T-cell (primary cell): ENCODE results near the gene GET4. TPM values are rescaled to one million over a fixed set of nuclear protein-coding genes. Genes with fewer than 3 reads are reported as not detected.

ENCODE experiments used
- ATAC-seq, 4 experiments: fragments of 200-7000 bp in 3 of 4; fragments of 150-1000 bp in 1 of 4; cut with Tn5 transposase; replicated peaks in 1 of 4; 1 replicate in 3 of 4; 2 replicates in 1 of 4; pipeline ENCODE4 v1.10.0; 2021; ENCODE audit warnings: moderate library complexity in 3 of 4, mild to moderate bottlenecking in 2 of 4, moderate number of reproducible peaks in 1 of 4
- CTCF ChIA-PET, 2 donors: fragments of 300-600 bp; sonication (Branson Sonifier 250); formaldehyde crosslinking; loops; one replicate each; lab custom pipeline; 2022; ENCODE audit warnings: antibody characterized with exemption in 2 of 2; lab: Charles Lee
- POLR2A ChIA-PET, 2 donors: fragments of 300-600 bp; sonication (Branson Sonifier 250); formaldehyde crosslinking; loops; one replicate each; lab custom pipeline; 2022; ENCODE audit warnings: antibody characterized with exemption in 2 of 2; lab: Charles Lee
- DNase-seq, 35 experiments: peaks; one replicate each; pipeline versions ENCODE4 v3.0.0 to v3.0.0-alpha.2; 2013 to 2023
- H3K27ac ChIP-seq: one replicate; pipeline ENCODE4 v1.5.1; 2013; ENCODE audit warnings: low read length
- H3K27me3 ChIP-seq, 2 experiments: replicated peaks in 1 of 2; 1 replicate in 1 of 2; 2 replicates in 1 of 2; pipeline versions ENCODE4 v1.6.1 to v1.7.0; 2013; ENCODE audit warnings: low read length in 1 of 2, mixed read lengths in 1 of 2; ENCODE audit not compliant: control insufficient read depth in 2 of 2, insufficient read depth in 2 of 2; ENCODE audit errors: extremely low read depth in 1 of 2
- H3K36me3 ChIP-seq, 2 donors: 1 replicate in 1 of 2; 2 replicates in 1 of 2; pipeline versions ENCODE4 v1.6.1 to v1.7.0; 2013; ENCODE audit warnings: low read length in 1 of 2; ENCODE audit not compliant: control insufficient read depth in 2 of 2, insufficient read depth in 1 of 2; ENCODE audit errors: extremely low read depth in 1 of 2
- H3K4me1 ChIP-seq, 2 experiments: 1 replicate in 1 of 2; 2 replicates in 1 of 2; pipeline versions ENCODE4 v1.6.1 to v1.7.0; 2013; ENCODE audit warnings: low read length in 2 of 2, mixed read lengths in 1 of 2; ENCODE audit not compliant: insufficient read depth in 2 of 2, control insufficient read depth in 1 of 2; ENCODE audit errors: extremely low read depth in 1 of 2
- H3K4me3 ChIP-seq, 2 donors: 1 replicate in 1 of 2; 2 replicates in 1 of 2; pipeline versions ENCODE4 v1.5.1 to v1.7.0; 2013; ENCODE audit warnings: mild to moderate bottlenecking in 2 of 2, low read length in 1 of 2, moderate library complexity in 1 of 2; ENCODE audit not compliant: control insufficient read depth in 1 of 2; ENCODE audit errors: extremely low read depth in 1 of 2
- H3K9me3 ChIP-seq: 2 replicates; pipeline ENCODE4 v1.7.0; 2013
- H3K27ac Mint-ChIP-seq, 2 donors: one replicate each; pipeline ENCODE4 v1.8.0; 2020 to 2021; ENCODE audit warnings: mild to moderate bottlenecking in 2 of 2, mixed read lengths in 2 of 2
- H3K27me3 Mint-ChIP-seq, 2 donors: one replicate each; pipeline ENCODE4 v1.8.0; 2021 to 2022; ENCODE audit warnings: mixed read lengths in 2 of 2
- H3K36me3 Mint-ChIP-seq: one replicate; pipeline ENCODE4 v1.8.0; 2021; ENCODE audit warnings: mixed read lengths
- H3K4me1 Mint-ChIP-seq, 3 donors: one replicate each; pipeline ENCODE4 v1.8.0; 2020 to 2022; ENCODE audit warnings: mixed read lengths in 3 of 3, mild to moderate bottlenecking in 1 of 3
- H3K4me3 Mint-ChIP-seq, 3 donors: one replicate each; pipeline ENCODE4 v1.8.0; 2020 to 2022; ENCODE audit warnings: mild to moderate bottlenecking in 3 of 3, mixed read lengths in 3 of 3, moderate library complexity in 3 of 3
- H3K9me3 Mint-ChIP-seq, 3 donors: one replicate each; pipeline ENCODE4 v1.8.0; 2020 to 2022; ENCODE audit warnings: mixed read lengths in 3 of 3
- WGBS: methylation state at CpG from one replicate; pipeline ENCODE4 v1.1.5; 2013; ENCODE audit warnings: missing lambda C conversion rate; ENCODE audit not compliant: insufficient coverage; 5-methylcytosine and 5-hydroxymethylcytosine counted together
- total RNA-seq, 35 experiments: library from RNA in 6 of 35; stranded (reverse) in 6 of 35; fragments of 120-200 nt in 1 of 35; gene quantifications; one replicate each; pipeline versions ENCODE4 v1.2.1 to v1.2.4 and lab custom pipeline; 2013 to 2026

The GET4 gene
- total RNA-seq (10 to 100 TPM; 52.2 to 76.4 (median 54.7) TPM), total RNA-seq (lab: John Stamatoyannopoulos, UW) (0.89 to 6.5 (median 3.3) reads per million in 29 experiments)
- 18.2 TPM for total RNA-seq (2013)

DNA sequence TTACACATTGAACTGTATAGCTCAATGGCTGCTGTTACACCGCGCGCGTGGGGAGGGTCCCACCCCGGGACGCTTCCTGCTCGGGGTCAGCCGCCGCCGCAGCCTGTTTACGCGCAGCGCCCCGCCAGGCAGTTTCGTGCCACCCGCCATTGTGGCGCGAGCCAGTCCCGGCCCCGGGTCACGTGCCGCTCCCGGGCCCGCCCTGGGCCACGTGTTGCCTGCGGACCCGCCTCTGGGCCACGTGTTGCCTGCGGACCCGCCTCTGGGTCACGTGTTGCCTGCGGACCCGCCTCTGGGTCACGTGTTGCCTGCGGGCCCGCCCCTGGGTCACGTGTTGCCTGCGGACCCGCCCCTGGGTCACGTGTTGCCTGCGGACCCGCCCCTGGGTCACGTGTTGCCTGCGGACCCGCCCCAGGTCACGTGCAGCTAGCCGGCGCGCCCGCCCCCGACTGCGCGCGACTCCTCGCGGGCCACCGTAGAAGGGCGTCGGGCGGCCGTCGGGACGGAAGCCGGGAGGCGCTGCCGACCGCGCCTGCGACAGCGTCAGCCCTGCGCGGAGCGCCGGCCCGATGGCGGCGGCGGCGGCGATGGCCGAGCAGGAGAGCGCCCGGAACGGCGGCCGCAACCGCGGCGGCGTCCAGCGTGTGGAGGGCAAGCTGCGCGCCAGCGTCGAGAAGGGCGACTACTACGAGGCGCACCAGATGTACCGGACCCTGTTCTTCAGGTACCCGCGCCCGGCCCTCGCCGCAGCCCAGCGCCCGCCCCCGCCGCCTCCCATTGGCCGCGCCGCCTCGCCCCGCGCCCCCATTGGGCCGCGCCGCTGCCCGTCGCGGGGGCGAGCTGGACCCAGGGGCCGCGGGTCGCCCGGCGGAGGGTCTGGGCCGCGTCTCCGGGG lies at the start of gene GET4:
Gene GET4 (plus strand): TSS at position 478 of the 895 bp plus-strand sequence. CDS start 92 bp downstream, at position 570.
- no peaks in the 10 kb centered on the region for H3K9me3 Mint-ChIP-seq
- H3K27me3 ChIP-seq: no peaks in the 10 kb centered on the region
- H3K4me1 Mint-ChIP-seq: peaks cover 29 to 40% (median 37%) of the 10 kb centered on the region in 3 donors
- H3K36me3 ChIP-seq: peaks cover 0 to 18% of the 10 kb centered on the region in 2 donors
- no peaks in the 10 kb centered on the region for H3K27me3 Mint-ChIP-seq
- under 1% methylated on average over 129 of the region's 129 CpGs for WGBS
- peak within 1 kb of the TSS; percentile 62 to 88 for H3K4me3 ChIP-seq
- H3K27ac Mint-ChIP-seq: peak within 1 kb of the TSS; percentile 83 to 84
- peaks cover 27% of the 10 kb centered on the region for H3K36me3 Mint-ChIP-seq
- peak within 1 kb of the TSS; percentile 87 to 94 (median 87) for H3K4me3 Mint-ChIP-seq
- CTCF ChIA-PET: interaction anchor here in 1 of 2 donors (0.7 kb wide), 1 partner anchor 99 kb away, joined by 4 read pairs; the partner anchor contains the start of gene COX19
- no peaks in the 10 kb centered on the region for H3K9me3 ChIP-seq
- peak; percentile 85 to 99 (median 94) for DNase-seq
- ATAC-seq: peak; percentile 80 to 85 (median 80)
- peak within 1 kb of the TSS; percentile 85 for H3K27ac ChIP-seq
- POLR2A ChIA-PET: no interaction called here
- peaks cover 8 to 51% of the 10 kb centered on the region in 2 experiments for H3K4me1 ChIP-seq

- Histone ChIP-seq H3K9me3 (no peaks in the 10 kb centered on the region), H3K4me3 (no peak overlapping the region), H3K4me1 (peaks cover 24 to 44% of the 10 kb centered on the region in 2 experiments), H3K36me3 (peaks cover 0 to 7% of the 10 kb centered on the region in 2 donors), H3K27ac (no peak overlapping the region), H3K27me3 (no peaks in the 10 kb centered on the region)
- H3K4me3 Mint-ChIP-seq: no peak overlapping the region
- DNase-seq: no peak
- H3K36me3 Mint-ChIP-seq: peaks cover 16% of the 10 kb centered on the region
- POLR2A ChIA-PET: interaction anchor here in 1 of 2 donors (1.2 kb wide), 1 partner anchor 12 kb away, joined by 3 read pairs; no protein-coding TSS in a partner anchor
- H3K27ac Mint-ChIP-seq: peak overlapping the region; percentile 36 to 66
- no peaks in the 10 kb centered on the region for H3K27me3 Mint-ChIP-seq
- H3K4me1 Mint-ChIP-seq: peaks cover 59 to 75% (median 71%) of the 10 kb centered on the region in 3 donors
- no peaks in the 10 kb centered on the region for H3K9me3 Mint-ChIP-seq
- 95% methylated on average over 12 of the region's 14 CpGs for WGBS
- no peak for ATAC-seq
- CTCF ChIA-PET: interaction anchor here in 1 of 2 donors (1.6 kb wide), 1 partner anchor 12 kb away, joined by 4 read pairs; no protein-coding TSS in a partner anchor
Measured at GRCh38 chr7:828793-829561, 47.4 kb upstream of the GET4 start.

DNA sequence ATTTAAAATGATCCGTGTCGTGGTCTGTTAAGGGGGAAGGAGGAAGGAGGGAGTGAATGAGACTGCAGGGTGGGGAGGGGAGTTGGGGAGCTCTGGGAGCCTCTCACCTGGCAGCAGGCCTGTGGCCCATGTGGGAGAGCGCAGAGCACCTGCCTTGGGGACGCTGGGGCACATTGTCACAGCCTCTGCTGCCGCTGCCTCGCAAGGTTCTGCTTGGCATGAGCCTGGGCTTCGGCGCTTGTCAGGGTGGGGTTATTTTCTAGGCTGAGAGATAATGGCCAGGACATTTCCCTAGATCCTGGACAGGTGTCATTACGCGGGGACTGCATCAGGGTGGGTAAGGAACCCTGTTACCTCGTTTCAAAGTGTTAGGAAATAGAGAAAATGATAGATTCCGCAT lies 46.3 kb upstream of the GET4 start:
- Mint-ChIP-seq H3K36me3 (peaks cover 11% of the 10 kb centered on the region), H3K27ac (peak overlapping the region; percentile 95 to 99), H3K9me3 (no peaks in the 10 kb centered on the region), H3K4me1 (peaks cover 53 to 77% (median 69%) of the 10 kb centered on the region in 3 donors), H3K4me3 (peak overlapping the region in 2 of 3 donors; percentile 34 to 68), H3K27me3 (no peaks in the 10 kb centered on the region)
- no peak for ATAC-seq
- Histone ChIP-seq H3K27me3 (no peaks in the 10 kb centered on the region), H3K27ac (no peak overlapping the region), H3K9me3 (no peaks in the 10 kb centered on the region), H3K36me3 (peaks cover 0 to 7% of the 10 kb centered on the region in 2 donors), H3K4me1 (peaks cover 24 to 45% of the 10 kb centered on the region in 2 experiments), H3K4me3 (no peak overlapping the region)
- WGBS: 78% methylated on average over 6 of the region's 12 CpGs
- no peak for DNase-seq
- CTCF ChIA-PET: no interaction called here
- POLR2A ChIA-PET: no interaction called here

DNA sequence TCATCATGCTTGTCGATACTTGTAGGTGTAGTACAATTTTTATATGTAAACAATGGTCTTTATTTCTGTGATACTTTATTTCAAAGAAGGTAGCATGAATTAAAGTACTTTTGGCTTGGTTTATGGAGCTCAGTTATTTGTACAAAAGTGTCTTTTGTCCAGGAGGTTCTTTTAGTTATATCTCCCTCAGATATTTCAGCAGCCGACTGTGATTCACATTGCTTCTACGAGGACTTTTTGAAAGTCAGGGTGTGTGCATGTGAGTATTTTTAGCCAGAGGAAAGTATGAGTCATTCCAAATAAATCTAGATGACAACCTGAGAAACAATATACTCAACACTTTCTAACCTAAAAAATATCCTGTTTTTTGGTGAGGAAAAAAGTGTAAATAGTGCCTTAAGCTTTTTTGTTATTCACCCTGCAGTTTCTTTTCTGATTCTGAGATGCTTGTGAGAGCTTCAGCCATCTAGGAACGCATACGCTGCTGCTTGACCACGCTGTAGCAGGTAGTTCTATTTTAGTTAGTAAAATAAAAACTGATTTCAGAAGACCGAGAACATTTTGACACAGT lies 44.7 kb upstream of the GET4 start:
- WGBS: 8% methylated on average over 4 of the region's 7 CpGs
- ATAC-seq (peak; percentile 13 to 62 (median 60)), DNase-seq (peak in 2 of 35 experiments; percentile 19 to 46)
- peaks cover 16% of the 10 kb centered on the region for H3K36me3 Mint-ChIP-seq
- Histone ChIP-seq H3K9me3 (no peaks in the 10 kb centered on the region), H3K27ac (peak overlapping the region; percentile 88), H3K4me3 (no peak overlapping the region), H3K4me1 (peaks cover 24 to 51% of the 10 kb centered on the region in 2 experiments), H3K36me3 (peaks cover 1 to 5% of the 10 kb centered on the region in 2 donors), H3K27me3 (no peaks in the 10 kb centered on the region)
- H3K27me3 Mint-ChIP-seq: no peaks in the 10 kb centered on the region
- ChIA-PET POLR2A (interaction anchor here in 1 of 2 donors (0.6 kb wide), 2 partner anchors 16 to 18 kb away, joined by 3 to 6 read pairs; no protein-coding TSS in a partner anchor), CTCF (interaction anchor here in 1 of 2 donors (0.6 to 1.3 kb wide), 3 partner anchors 14 to 281 kb away, joined by 3 to 5 read pairs (median 4); no protein-coding TSS in a partner anchor)
- H3K4me3 Mint-ChIP-seq: peak overlapping the region; percentile 72 to 85 (median 80)
- H3K27ac Mint-ChIP-seq: peak overlapping the region; percentile 95 to 99
- H3K9me3 Mint-ChIP-seq: no peaks in the 10 kb centered on the region
- peaks cover 55 to 80% (median 65%) of the 10 kb centered on the region in 3 donors for H3K4me1 Mint-ChIP-seq

- Histone ChIP-seq H3K27ac (peak within 1 kb of the TSS; percentile 88), H3K9me3 (no peaks in the 10 kb centered on the region), H3K4me1 (peaks cover 24 to 52% of the 10 kb centered on the region in 2 experiments), H3K4me3 (peak within 1 kb of the TSS; percentile 18 to 20), H3K27me3 (no peaks in the 10 kb centered on the region), H3K36me3 (peaks cover 6 to 8% of the 10 kb centered on the region in 2 donors)
- ATAC-seq (peak; percentile 83 to 90 (median 84)), DNase-seq (peak in 34 of 35 experiments; percentile 16 to 82 (median 56))
- Mint-ChIP-seq H3K4me3 (peak within 1 kb of the TSS; percentile 72 to 85 (median 80)), H3K27ac (peak within 1 kb of the TSS; percentile 95 to 99), H3K36me3 (peaks cover 22% of the 10 kb centered on the region), H3K27me3 (no peaks in the 10 kb centered on the region), H3K9me3 (no peaks in the 10 kb centered on the region), H3K4me1 (peaks cover 57 to 84% (median 67%) of the 10 kb centered on the region in 3 donors)
- CTCF ChIA-PET: interaction anchor here in 1 of 2 donors (0.6 to 1.3 kb wide), 3 partner anchors 12 to 19 kb away, joined by 4 to 5 read pairs (median 4); no protein-coding TSS in a partner anchor
- POLR2A ChIA-PET: interaction anchor here in 1 of 2 donors (0.5 to 0.6 kb wide), 3 partner anchors 17 to 137 kb away, joined by 3 to 6 read pairs (median 6); no protein-coding TSS in a partner anchor
- WGBS: 31% methylated on average over 12 of the region's 24 CpGs
Measured at GRCh38 chr7:832167-832967, 44.0 kb upstream of the GET4 start, which contains the start of gene SUN1. Gene SUN1, plus strand, starts transcription at chr7:832476. Its CDS starts 49 bp downstream, at chr7:832525.
